Prostate gland (tissue), 2 donors: ENCODE results near the gene CACNA1E.

Experiments used
- CTCF ChIP-seq, 4 experiments: fragments of 200-600 bp in 2 of 4; fragments of 450-650 bp in 2 of 4; sonication (generic) in 2 of 4; IDR thresholded peaks; 1 replicate in 3 of 4; 2 replicates in 1 of 4; pipeline ENCODE4 v1.5.1; 2016 to 2019; ENCODE audit warnings: antibody characterized with exemption in 4 of 4, mild to moderate bottlenecking in 2 of 4, moderate library complexity in 2 of 4
- POLR2A ChIP-seq: fragments of 450-650 bp; IDR thresholded peaks from one replicate; pipeline ENCODE4 v1.6.1; 2016; ENCODE audit warnings: antibody characterized with exemption, mild to moderate bottlenecking
- POLR2AphosphoS5 ChIP-seq: sonication (generic); formaldehyde crosslinking; IDR thresholded peaks from one replicate; pipeline ENCODE4 v1.6.1; 2017; ENCODE audit warnings: antibody characterized with exemption

DNA sequence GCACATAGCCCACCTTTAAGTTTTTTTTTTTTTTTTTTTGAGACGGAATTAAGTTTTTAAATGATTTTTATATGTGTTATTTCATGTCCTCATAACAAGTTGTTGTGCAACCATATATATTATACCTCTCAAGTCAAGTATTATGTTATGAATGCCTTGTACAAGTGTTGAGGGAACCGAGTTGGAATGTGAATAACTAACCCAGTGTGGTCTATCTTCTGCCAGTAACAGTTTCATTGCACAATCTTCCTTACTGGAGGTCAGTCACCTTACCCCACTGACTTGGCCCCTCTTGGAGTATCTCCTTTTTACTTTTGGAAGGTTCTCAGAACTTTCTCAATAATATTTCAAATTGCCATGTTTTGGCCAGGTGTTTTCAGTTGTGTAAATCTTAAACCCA is 201.9 kb downstream of the CACNA1E start:
- TF ChIP-seq POLR2A (no peak), CTCF (IDR thresholded peaks at IDR 0.05) (no peak), POLR2AphosphoS5 (no peak)
